Neutrophil (primary cell): ENCODE data around the gene REXO4.
A peak's percentile ranks its signal among the peaks of the same experiment; 100 is the strongest.

ENCODE experiments used
- H3K27ac ChIP-seq: fragments of 200-600 bp; sonication (generic); 2 replicates; pipeline ENCODE4 v1.5.1; 2016; ENCODE audit warnings: mild to moderate bottlenecking, moderate library complexity
- H3K27me3 ChIP-seq: fragments of 200-600 bp; sonication (generic); 2 replicates; pipeline ENCODE4 v1.6.0; 2016; ENCODE audit warnings: mild to moderate bottlenecking
- H3K36me3 ChIP-seq: fragments of 200-600 bp; sonication (generic); 2 replicates; pipeline ENCODE4 v1.5.1; 2017
- H3K4me1 ChIP-seq, 2 experiments: fragments of 200-600 bp in 1 of 2; sonication (generic) in 1 of 2; 1 replicate in 1 of 2; 2 replicates in 1 of 2; pipeline versions ENCODE4 v1.5.1 to v1.6.1; 2013 to 2016; ENCODE audit warnings: low read depth in 1 of 2, low read length in 1 of 2, mild to moderate bottlenecking in 1 of 2, moderate library complexity in 1 of 2; ENCODE audit not compliant: control insufficient read depth in 1 of 2, insufficient read depth in 1 of 2
- H3K4me3 ChIP-seq, 2 experiments: fragments of 200-600 bp in 1 of 2; sonication (generic) in 1 of 2; 1 replicate in 1 of 2; 2 replicates in 1 of 2; pipeline ENCODE4 v1.5.1; 2013 to 2016; ENCODE audit warnings: low read depth in 1 of 2, low read length in 1 of 2, mild to moderate bottlenecking in 1 of 2, moderate library complexity in 1 of 2
- H3K9me3 ChIP-seq: fragments of 200-600 bp; sonication (generic); 2 replicates; pipeline ENCODE4 v1.5.1; 2016
- CTCF ChIP-seq: fragments of 200-600 bp; sonication (generic); IDR thresholded peaks from 2 replicates; pipeline ENCODE4 v1.5.1; 2016; ENCODE audit warnings: antibody characterized with exemption

Gene REXO4

DNA sequence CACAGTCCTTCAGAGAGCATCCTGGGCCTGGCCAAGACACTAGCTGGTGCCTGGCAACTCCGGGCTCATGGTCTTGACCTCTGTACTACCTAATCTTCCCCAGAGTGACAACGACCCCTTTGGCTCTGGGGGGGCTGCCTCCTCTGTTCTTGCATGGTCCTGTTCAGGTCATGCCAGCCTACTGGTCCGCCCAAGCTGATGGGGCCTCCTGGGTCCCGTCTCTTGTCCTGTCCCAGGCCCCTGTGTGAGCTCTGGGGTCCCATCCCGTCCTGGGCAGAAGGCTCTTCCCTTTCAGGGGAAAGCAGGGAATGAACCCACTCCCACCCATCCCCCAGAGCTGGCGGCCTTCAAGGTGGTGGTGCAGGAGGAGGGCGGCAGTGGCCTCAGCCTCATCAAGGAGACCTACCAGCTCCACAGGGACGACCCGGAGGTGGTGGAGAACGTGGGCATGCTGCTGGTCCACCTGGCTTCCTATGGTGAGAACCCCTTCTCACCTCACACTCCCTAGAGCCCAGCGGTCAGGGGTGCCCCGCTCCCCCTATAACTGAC lies 13.3 kb downstream of the REXO4 start:
- H3K4me1 ChIP-seq, result no peaks in the 10 kb centered on the region
- no peak overlapping the region for H3K27ac ChIP-seq
- no peak for TF ChIP-seq CTCF
- peaks cover 32% of the 10 kb centered on the region for H3K36me3 ChIP-seq
- no peaks in the 10 kb centered on the region for H3K27me3 ChIP-seq
- no peak overlapping the region for H3K4me3 ChIP-seq
- H3K9me3 ChIP-seq, result no peaks in the 10 kb centered on the region

DNA sequence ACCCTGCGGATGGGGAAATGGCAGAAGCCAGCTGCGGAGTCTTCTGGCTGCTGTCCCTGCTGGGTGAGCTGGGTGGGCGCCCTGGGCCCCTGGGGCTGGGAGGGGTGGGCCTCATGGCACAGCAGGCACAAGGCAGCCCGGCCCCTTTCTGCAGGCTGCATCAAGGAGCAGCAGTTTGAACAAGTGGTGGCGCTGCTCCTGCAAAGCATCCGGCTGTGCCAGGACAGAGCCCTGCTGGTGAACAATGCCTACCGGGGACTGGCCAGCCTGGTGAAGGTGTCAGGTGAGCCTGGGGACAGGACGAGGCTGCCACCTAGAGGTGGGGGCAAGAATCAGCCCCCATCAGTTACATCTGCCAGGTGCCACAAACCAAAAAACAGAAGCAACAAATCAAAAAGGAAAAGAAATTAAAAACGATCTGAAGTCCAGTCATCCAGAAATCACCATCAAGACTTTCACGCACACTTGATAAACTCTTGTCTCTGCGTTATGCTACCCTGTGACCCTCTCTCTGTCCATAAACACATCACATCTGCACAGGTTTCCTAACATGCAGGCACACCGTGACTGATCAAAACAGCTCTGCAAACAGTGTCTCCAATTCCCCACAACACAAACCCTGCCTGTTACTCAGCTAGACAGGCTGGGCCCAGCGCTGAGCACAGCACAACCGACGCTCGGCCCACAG lies 13.9 kb downstream of the REXO4 start:
- Histone ChIP-seq H3K27ac (no peak overlapping the region), H3K36me3 (peaks cover 26% of the 10 kb centered on the region), H3K9me3 (no peaks in the 10 kb centered on the region), H3K4me3 (no peak overlapping the region), H3K4me1 (no peaks in the 10 kb centered on the region), H3K27me3 (no peaks in the 10 kb centered on the region)
- peak; percentile 71 for TF ChIP-seq CTCF

- no peak for TF ChIP-seq CTCF
- H3K36me3 ChIP-seq, result peaks cover 22% of the 10 kb centered on the region
- H3K4me3 ChIP-seq, result no peak overlapping the region
- no peak overlapping the region for H3K27ac ChIP-seq
- no peaks in the 10 kb centered on the region for H3K4me1 ChIP-seq
- H3K9me3 ChIP-seq, result no peaks in the 10 kb centered on the region
- peaks cover 4% of the 10 kb centered on the region for H3K27me3 ChIP-seq
These were observed 15.1 kb downstream of the REXO4 start for GRCh38 chr9:133402689-133403088.

DNA sequence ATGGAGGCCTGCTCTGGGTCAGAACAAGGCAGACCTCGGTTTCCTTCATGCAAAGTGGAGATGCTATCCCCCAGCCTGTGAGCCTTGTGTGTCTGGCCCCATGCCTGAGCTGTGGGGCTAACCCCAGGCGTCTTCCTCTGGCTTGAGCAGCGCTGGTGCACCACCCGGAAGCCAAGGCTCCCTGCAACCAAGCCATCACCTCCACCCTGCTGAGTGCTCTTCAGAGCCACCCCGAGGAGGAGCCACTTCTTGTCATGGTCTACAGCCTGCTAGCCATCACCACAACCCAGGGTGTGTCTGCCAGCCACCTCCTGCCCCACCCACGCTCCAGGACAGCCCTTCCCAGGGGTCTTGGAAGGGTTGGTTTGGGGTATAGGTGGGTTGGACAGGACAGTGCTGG lies 16.2 kb downstream of the REXO4 start:
- no peak overlapping the region for H3K27ac ChIP-seq
- H3K4me1 ChIP-seq, result no peaks in the 10 kb centered on the region
- peaks cover 15% of the 10 kb centered on the region for H3K27me3 ChIP-seq
- peaks cover 20% of the 10 kb centered on the region for H3K36me3 ChIP-seq
- TF ChIP-seq CTCF, result no peak
- no peaks in the 10 kb centered on the region for H3K9me3 ChIP-seq
- H3K4me3 ChIP-seq, result no peak overlapping the region

DNA sequence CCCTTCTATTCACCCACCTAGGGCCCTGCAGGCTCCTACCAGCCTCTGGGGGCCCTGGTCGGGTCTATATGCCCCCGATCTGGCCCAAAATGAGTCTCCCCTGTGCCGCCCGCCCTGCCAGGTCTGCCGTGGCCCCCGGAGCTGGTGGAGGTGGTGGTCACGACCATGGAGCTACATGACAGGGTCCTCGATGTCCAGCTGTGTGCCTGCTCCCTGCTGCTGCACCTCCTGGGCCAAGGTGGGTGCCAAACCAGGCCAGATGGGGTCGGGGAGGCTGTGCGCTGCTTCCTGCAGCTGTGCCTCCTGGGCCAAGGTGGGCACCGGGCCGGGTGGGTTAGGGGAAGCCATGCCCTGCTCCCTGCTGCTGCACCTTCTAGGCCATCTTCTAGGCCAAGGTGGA lies 17.5 kb downstream of the REXO4 start:
- H3K9me3 ChIP-seq, result no peaks in the 10 kb centered on the region
- H3K36me3 ChIP-seq, result peaks cover 8% of the 10 kb centered on the region

More for the DNA sequence above, 17.5 kb downstream of the REXO4 start:
- Histone ChIP-seq H3K27ac (no peak overlapping the region), H3K4me1 (no peaks in the 10 kb centered on the region), H3K4me3 (no peak overlapping the region), H3K27me3 (peaks cover 16% of the 10 kb centered on the region)
- no peak for TF ChIP-seq CTCF
